NCI-H1436 (cell line): ENCODE measurements around the gene AKIP1.
"Not testable (repeated sequence)": the region's sequence is repeated elsewhere in the genome, so short reads cannot be mapped to it uniquely, and the experiment has no call there.

Experiments
- DNase-seq: peaks from one replicate; lab custom pipeline; 2025; lab: John Stamatoyannopoulos, UW

The AKIP1 gene

DNA sequence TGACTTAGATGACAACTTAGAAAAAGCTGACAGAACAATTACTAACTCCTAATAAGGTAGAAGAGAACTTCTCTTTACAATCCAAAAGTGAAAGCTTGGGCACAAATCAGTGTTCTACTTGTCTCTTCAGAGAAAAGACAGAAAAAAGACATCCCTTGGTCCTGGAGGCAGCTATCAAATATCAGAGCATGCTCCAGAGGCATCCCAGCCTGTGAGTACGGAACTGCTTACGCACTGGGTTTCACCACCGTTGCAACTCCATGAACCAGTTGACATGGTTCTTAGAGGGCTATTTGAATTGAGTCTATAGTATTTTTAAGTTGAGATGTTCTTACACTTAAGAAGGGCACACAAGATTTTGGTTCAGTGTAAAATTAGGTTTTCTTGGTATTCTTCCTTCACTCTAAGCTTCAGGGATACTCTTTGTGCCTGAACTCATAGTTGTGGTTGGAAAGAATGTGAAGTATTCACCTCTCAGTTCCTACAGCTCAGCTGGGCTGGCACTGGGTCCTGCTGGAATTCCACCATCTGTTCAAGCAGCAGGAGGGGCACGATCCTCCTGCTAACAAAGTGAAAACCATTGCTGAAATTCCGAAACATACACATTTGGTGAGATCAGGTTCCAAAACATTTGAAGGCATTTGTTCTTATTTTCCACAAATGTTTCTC is 6.3 kb downstream of the AKIP1 start:
- DNase-seq = no peak

DNA sequence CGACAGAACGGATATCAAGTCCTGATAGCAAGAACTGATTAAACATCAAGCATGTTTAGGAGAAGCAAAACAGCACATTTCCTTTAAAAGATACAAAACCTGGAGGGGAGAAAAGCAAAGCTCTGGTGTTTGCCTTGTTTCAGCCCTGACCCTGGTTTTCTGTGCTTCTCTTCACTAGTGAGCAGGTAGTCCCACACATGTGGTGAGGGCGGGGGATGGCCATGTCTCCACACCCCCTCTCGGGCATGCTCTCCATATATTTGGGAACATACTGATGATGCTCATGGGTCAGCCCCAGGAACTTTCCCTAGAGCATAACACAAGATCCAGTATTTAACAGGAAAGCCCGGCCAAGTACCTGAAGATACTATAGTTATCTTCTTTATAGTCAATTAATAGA is 11.7 kb downstream of the AKIP1 start:
- no peak for DNase-seq

DNA sequence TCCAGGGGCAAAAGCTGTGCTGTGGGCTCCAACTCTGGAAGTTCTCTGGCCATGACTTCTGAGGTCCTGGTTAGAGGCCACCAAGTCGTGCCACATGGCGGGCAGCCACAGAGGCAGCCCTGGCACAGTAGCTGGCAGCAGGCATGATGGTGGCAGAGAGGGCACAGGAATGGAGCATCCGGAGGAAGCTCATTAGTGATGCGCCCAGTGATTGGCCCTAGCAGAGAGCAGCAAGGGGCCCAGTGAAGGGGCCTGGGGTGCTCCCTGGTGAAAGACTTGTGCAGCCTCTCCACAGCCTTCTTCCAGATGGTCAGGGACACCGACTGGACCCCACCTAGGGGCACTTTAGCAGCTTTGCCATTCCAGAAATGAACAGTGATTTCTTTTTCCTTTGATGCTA is 14.7 kb downstream of the AKIP1 start:
- DNase-seq = no peak

DNA sequence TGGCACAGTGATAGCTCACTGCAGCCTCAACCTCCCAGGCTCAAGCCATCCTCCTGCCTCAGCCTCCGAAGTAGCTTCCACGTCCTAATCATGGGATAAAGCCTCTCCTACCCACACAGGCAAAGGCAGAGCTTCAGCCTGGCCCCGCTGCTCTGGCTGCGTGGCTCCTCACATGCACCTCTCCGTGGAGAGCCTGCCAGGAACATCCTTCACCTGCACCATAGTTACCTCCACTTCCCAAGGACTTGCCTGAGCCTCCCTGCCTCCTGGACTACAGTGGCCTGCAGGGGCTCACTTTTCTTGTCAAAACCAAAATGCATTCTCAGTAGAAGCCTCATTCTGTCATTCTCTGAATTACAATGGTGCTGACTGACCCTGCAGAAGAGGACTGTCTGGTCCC is 15.2 kb downstream of the AKIP1 start:
- DNase-seq = no peak

DNA sequence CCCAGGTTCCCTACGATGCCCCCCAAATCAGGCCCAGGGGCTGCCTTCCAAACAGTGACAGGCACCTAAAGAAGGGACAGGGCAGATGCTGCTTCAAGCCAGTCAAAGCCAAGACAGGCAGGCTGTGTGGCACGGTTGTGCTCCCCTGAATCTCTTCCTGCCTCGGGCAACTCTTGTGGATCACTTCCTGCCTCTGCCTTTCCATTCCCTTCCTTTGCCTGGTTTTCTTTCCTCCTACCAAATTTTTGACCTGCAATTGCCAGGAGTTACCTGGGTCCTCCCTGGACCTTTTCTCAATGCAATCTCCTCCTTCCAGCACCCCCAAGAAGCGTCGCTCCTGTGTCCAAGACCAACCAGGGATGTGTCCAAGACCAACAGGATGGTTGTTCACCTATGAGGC is 16.2 kb downstream of the AKIP1 start:
- DNase-seq = no peak

GRCh38 chr11:8928205-8928604 is 17.2 kb downstream of the AKIP1 start:
- DNase-seq = no peak

GRCh38 chr11:8928981-8929615 is 18.1 kb downstream of the AKIP1 start:
- DNase-seq = no peak

DNA sequence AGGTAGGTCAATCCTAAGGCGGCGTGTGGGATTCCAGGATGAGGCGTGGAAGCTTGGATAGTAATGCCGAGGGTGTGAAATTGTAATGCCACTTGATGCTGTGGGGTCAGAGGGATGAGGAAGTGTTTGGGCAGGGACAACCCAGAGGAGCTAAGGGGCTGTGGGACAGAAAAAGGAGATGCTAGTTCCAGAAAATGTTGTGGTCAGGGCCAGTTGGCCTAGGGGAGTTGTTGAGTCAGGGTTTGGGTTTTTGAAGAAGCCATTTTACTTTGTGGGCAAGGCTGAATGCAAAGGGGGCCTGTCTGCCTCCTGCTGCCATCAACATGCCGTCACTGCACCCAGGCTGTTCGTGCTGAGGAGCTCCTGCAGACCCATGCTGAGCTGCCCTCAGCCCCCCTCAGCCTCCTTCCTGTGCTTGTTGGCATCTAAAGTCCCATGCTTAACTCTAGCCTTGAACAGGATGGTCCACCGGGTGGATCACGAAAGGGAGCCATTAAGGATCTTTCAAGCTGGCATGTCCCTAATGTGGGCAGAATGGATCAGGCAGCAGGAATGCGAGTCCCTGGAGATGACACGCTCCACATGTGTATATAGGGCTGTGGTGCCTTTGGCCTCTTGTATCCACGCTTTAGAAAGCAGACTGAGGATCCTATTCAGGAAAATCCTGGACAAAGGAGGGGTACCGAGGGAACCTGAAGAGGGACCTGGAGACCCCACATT is 19.6 kb downstream of the AKIP1 start:
- no peak for DNase-seq

GRCh38 chr11:8932564-8933180 is 21.7 kb downstream of the AKIP1 start, which contains the start of gene C11orf16:
Gene C11orf16 (minus strand): TSS chr11:8932947. CDS start chr11:8932308, 639 bp downstream.
- DNase-seq = no peak

- DNase-seq = no peak
These were observed 22.9 kb downstream of the AKIP1 start for GRCh38 chr11:8933931-8934330.

- DNase-seq = no peak
These were observed 23.9 kb downstream of the AKIP1 start for GRCh38 chr11:8934742-8935488.

- DNase-seq = not testable (repeated sequence)
These were observed 24.8 kb downstream of the AKIP1 start for GRCh38 chr11:8935789-8936188.

GRCh38 chr11:8937159-8937558 is 26.2 kb downstream of the AKIP1 start:
- no peak for DNase-seq

- no peak for DNase-seq
These were observed 26.7 kb downstream of the AKIP1 start for GRCh38 chr11:8937659-8938058.

DNA sequence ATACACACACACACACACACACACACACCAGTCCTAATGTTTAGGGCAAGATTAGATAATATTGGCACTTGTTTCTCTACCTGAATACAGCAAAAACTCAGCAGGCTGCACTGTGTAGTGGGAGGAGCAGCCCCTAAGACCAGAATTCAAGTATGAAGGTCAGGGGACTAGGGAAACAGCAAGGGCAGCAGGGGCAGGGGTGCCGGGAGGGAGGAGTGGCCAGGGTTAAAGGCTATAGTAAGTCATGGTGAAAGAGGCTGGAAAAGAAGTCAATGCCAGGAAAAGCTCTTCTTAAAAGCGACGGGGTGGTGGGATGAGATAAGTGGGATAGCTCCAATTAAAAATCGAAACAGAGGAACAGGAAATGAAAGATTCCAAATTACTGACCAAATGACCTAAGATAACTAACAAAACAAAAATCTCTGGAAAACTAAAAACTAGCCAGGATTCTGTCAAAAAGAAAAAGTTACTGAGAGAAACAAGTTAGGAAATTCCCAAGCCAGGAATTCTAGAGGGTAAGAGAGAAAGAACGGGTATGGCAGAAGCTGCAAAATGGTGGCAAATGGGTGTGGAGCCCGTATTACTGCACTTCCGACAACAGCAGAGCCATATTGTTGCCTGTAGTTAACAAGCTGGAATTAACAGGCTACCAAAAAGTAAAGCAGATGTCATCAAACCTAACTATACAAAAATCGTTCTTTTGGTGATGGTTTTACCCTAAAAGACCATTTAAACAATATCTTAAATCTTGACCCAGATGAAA is 30.5 kb downstream of the AKIP1 start:
- DNase-seq = no peak

- no peak for DNase-seq
These were observed 31.6 kb downstream of the AKIP1 start, which contains the start of gene ASCL3 for GRCh38 chr11:8942518-8943066. Gene ASCL3 (minus strand): TSS chr11:8943016. CDS start chr11:8938161, 4,855 bp downstream.

DNA sequence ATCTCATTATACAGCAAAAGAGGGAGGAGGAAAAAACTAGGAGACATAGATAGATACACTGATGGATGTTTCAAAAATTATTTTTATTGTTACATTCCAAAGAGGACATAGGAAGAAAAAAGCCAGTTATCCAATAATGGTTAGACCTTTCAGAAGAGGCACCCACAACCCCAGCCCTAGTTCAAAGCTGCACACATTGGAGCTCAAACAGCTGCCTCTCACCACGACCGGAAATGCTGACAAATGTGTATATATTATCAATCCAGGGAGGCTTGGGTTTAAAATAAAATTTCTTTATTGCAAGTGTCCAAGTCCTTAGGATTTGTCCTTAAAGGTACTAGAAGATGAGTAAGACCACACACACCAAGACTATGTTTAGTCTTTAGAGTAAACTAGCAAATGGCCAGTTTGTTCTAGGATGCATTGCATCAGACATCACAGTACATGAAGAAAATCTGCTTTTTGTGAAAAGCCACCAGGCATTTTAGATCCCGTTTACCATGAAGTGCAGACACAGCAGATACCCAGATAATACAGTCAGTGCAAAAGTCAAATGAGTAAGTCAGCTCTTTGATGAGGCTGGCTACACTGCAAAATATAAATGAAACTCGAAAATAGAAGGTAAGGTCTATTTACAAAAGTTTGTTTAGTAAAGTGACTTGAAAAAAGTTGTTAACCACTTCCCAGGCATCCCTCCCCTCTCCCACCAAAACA is 36.4 kb downstream of the AKIP1 start:
- DNase-seq = no peak

- no peak for DNase-seq
These were observed 37.9 kb downstream of the AKIP1 start for GRCh38 chr11:8948886-8949285.

- no peak for DNase-seq
These were observed 45.9 kb downstream of the AKIP1 start for GRCh38 chr11:8956860-8957259.

- no peak for DNase-seq
These were observed 48.7 kb downstream of the AKIP1 start for GRCh38 chr11:8959546-8960166.
